ENCODE measurements around the gene RAB3IL1. TPM values are rescaled to one million over a fixed set of nuclear protein-coding genes. Genes with fewer than 3 reads are reported as not detected.
"Not testable (repeated sequence)": the region's sequence is repeated elsewhere in the genome, so short reads cannot be mapped to it uniquely, and the experiment has no call there.

RAB3IL1 gene
- total RNA-seq, 3 donors from 2014 or later: 11.7 to 27.9 (median 22.6) TPM

GRCh38 chr11:61954106-61954850 is 36.9 kb upstream of the RAB3IL1 start:
- Histone ChIP-seq H3K27ac (peak overlapping the region; percentile 73 to 95), H3K4me3 (peak overlapping the region; percentile 47 to 80 (median 47)), H3K9me3 (no peaks in the 10 kb centered on the region), H3K36me3 (no peaks in the 10 kb centered on the region), H3K27me3 (no peaks in the 10 kb centered on the region), H3K4me1 (peaks cover 0 to 7% of the 10 kb centered on the region in 2 donors)
- intact Hi-C loops (cut with DNase I; ENCODE audit: low total_unique reads): loop anchor here (10.0 kb wide), 1 partner anchor 131 kb away; no protein-coding TSS in a partner anchor
- DNase-seq (ENCODE audit: low spot score in 2 of 2): no peak
- TF ChIP-seq POLR2AphosphoS5 (IDR thresholded peaks at IDR 0.05) (no peak), CTCF (IDR thresholded peaks at IDR 0.05) (peak in 1 of 3 donors; percentile 8)

GRCh38 chr11:61953632-61954031 is 36.3 kb upstream of the RAB3IL1 start:
- not testable (repeated sequence) for H3K36me3 ChIP-seq; H3K27me3 ChIP-seq; DNase-seq (ENCODE audit: low spot score in 2 of 2); H3K9me3 ChIP-seq; H3K4me3 ChIP-seq; H3K4me1 ChIP-seq; H3K27ac ChIP-seq
- intact Hi-C loops (cut with DNase I; ENCODE audit: low total_unique reads): loop anchor here (10.0 kb wide), 1 partner anchor 131 kb away; no protein-coding TSS in a partner anchor

GRCh38 chr11:61952882-61953281 is 35.5 kb upstream of the RAB3IL1 start:
- no peak overlapping the region for H3K27ac ChIP-seq
- no peak overlapping the region for H3K4me3 ChIP-seq
- intact Hi-C loops (cut with DNase I; ENCODE audit: low total_unique reads): loop anchor here (10.0 kb wide), 1 partner anchor 132 kb away; no protein-coding TSS in a partner anchor
- TF ChIP-seq CTCF (IDR thresholded peaks at IDR 0.05): no peak
- TF ChIP-seq POLR2A (IDR thresholded peaks at IDR 0.05): no peak
- no peak for TF ChIP-seq POLR2AphosphoS5 (IDR thresholded peaks at IDR 0.05)
- no peak for DNase-seq (ENCODE audit: low spot score in 2 of 2)
- no peaks in the 10 kb centered on the region for H3K36me3 ChIP-seq
- no peaks in the 10 kb centered on the region for H3K27me3 ChIP-seq
- H3K4me1 ChIP-seq: peaks cover 0 to 7% of the 10 kb centered on the region in 2 donors
- no peaks in the 10 kb centered on the region for H3K9me3 ChIP-seq

DNA sequence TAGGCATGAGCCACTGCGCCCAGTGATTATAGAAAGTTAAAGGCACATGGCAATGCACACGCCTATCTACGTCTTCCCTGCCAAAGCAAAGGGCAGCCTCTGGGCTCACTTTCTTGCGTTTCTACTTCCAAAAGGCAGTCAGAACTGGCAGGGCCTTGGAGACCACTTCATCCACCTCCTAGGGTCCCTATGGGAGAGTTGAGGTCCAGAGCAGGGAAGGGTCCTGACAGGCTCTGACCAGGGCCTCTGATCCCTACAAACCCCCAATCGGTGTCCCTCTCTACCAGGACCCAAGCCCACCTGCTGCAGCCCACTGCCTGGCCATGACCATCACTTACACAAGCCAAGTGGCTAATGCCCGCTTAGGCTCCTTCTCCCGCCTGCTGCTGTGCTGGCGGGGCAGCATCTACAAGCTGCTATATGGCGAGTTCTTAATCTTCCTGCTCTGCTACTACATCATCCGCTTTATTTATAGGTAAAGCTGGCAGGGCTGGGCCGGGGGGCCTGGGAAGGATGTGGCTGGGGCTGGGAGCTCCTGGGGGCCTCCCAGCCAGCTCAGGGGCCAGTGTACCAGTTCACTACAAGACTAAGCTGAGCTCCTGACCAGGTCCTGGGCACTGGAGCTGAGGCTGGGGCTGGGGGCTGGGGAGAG is 34.2 kb upstream of the RAB3IL1 start:
- H3K4me1 ChIP-seq: peaks cover 0 to 7% of the 10 kb centered on the region in 2 donors
- no peaks in the 10 kb centered on the region for H3K27me3 ChIP-seq
- no peaks in the 10 kb centered on the region for H3K36me3 ChIP-seq
- DNase-seq (ENCODE audit: low spot score in 2 of 2): no peak
- H3K9me3 ChIP-seq: no peaks in the 10 kb centered on the region
- no peak overlapping the region for H3K27ac ChIP-seq
- H3K4me3 ChIP-seq: no peak overlapping the region
- intact Hi-C loops (cut with DNase I; ENCODE audit: low total_unique reads): loop anchor here (10.0 kb wide), 1 partner anchor 133 kb away; no protein-coding TSS in a partner anchor
- TF ChIP-seq POLR2AphosphoS5 (IDR thresholded peaks at IDR 0.05): no peak
- no peak for TF ChIP-seq CTCF (IDR thresholded peaks at IDR 0.05)
- no peak for TF ChIP-seq POLR2A (IDR thresholded peaks at IDR 0.05)

GRCh38 chr11:61950035-61950547 is 32.7 kb upstream of the RAB3IL1 start, which contains the start of gene BEST1:
BEST1 (plus strand) TSS chr11:61950351; CDS start chr11:61951807, 1,456 bp downstream.
- TF ChIP-seq POLR2AphosphoS5 (IDR thresholded peaks at IDR 0.05): no peak
- no peak for TF ChIP-seq POLR2A (IDR thresholded peaks at IDR 0.05)
- TF ChIP-seq CTCF (IDR thresholded peaks at IDR 0.05): no peak
- intact Hi-C loops (cut with DNase I; ENCODE audit: low total_unique reads): loop anchor here (10.0 kb wide), 1 partner anchor 135 kb away; no protein-coding TSS in a partner anchor
- Histone ChIP-seq H3K4me3 (no peak within 1 kb of the TSS), H3K4me1 (no peaks in the 10 kb centered on the region), H3K27me3 (no peaks in the 10 kb centered on the region), H3K36me3 (no peaks in the 10 kb centered on the region), H3K9me3 (no peaks in the 10 kb centered on the region), H3K27ac (peak within 1 kb of the TSS; percentile 9 to 21)
- DNase-seq (ENCODE audit: low spot score in 2 of 2): no peak

Measured in breast epithelium (tissue), 4 donors.